HL-60 (cell line): ENCODE data around the gene GET3.

Experiments
- DNase-seq, 2 experiments: peaks; one replicate each; pipeline ENCODE4 v3.0.0-alpha.2; 2010 to 2020; ENCODE audit warnings: low read depth in 1 of 2, low spot score in 1 of 2
- H3K27ac ChIP-seq: fragments of 250-450 bp; sonication (Bioruptor Pico); replicated peaks from 2 replicates; pipeline ENCODE4 v1.5.1; 2020; ENCODE audit warnings: mild to moderate bottlenecking, moderate library complexity
- H3K27me3 ChIP-seq: fragments of 250-450 bp; sonication (Bioruptor Pico); 2 replicates; pipeline ENCODE4 v1.5.1; 2021; ENCODE audit warnings: mild to moderate bottlenecking, moderate library complexity; ENCODE audit not compliant: insufficient read depth, poor library complexity, severe bottlenecking
- H3K4me3 ChIP-seq: replicated peaks from 2 replicates; pipeline ENCODE4 v1.5.1; 2011; ENCODE audit warnings: mild to moderate bottlenecking, control low read depth, low read length; ENCODE audit not compliant: insufficient read depth
- CTCF ChIP-seq: IDR thresholded peaks from one replicate; pipeline ENCODE4 v1.5.1; 2011; ENCODE audit warnings: low read length, control low read depth, inconsistent platforms; ENCODE audit not compliant: insufficient read depth
- GABPA ChIP-seq: IDR thresholded peaks from 2 replicates; pipeline ENCODE4 v1.6.1; 2012; ENCODE audit warnings: low read depth
- POLR2AphosphoS5 ChIP-seq: IDR thresholded peaks from 2 replicates; pipeline ENCODE4 v1.6.1; 2012; ENCODE audit warnings: low read depth
- REST ChIP-seq: IDR thresholded peaks from 2 replicates; pipeline ENCODE4 v1.6.1; 2012; ENCODE audit warnings: low read depth; ENCODE audit not compliant: insufficient replicate concordance
- SPI1 ChIP-seq: IDR thresholded peaks from 2 replicates; pipeline ENCODE4 v1.6.1; 2012; ENCODE audit warnings: low read depth, mild to moderate bottlenecking, borderline replicate concordance

The GET3 gene

GRCh38 chr19:12705654-12706331, 31.5 kb upstream of the GET3 start:
- no peak for TF ChIP-seq REST
- TF ChIP-seq POLR2AphosphoS5: no peak
- TF ChIP-seq GABPA: no peak
- TF ChIP-seq CTCF: no peak
- no peak for TF ChIP-seq SPI1
- DNase-seq: no peak
- H3K27me3 ChIP-seq: no peaks in the 10 kb centered on the region
- no peak overlapping the region for H3K4me3 ChIP-seq
- H3K27ac ChIP-seq: no peak overlapping the region

GRCh38 chr19:12706332-12706718, 31.0 kb upstream of the GET3 start:
- DNase-seq: no peak
- TF ChIP-seq SPI1 (no peak), REST (no peak), POLR2AphosphoS5 (no peak), CTCF (no peak), GABPA (no peak)
- Histone ChIP-seq H3K27me3 (no peaks in the 10 kb centered on the region), H3K27ac (no peak overlapping the region), H3K4me3 (no peak overlapping the region)

GRCh38 chr19:12708641-12709040, 28.7 kb upstream of the GET3 start:
- Histone ChIP-seq H3K27me3 (no peaks in the 10 kb centered on the region), H3K4me3 (no peak overlapping the region)
- TF ChIP-seq CTCF (no peak), SPI1 (no peak), GABPA (no peak), REST (no peak), POLR2AphosphoS5 (no peak)

More at GRCh38 chr19:12708641-12709040, 28.7 kb upstream of the GET3 start:
- H3K27ac ChIP-seq: no peak overlapping the region
- no peak for DNase-seq
